NK-92 treated with Interleukin-12 subunit alpha and Interleukin-12 subunit beta, amount 100 ng/mL, for 24 hours (cell line): ENCODE measurements around the gene HEPH.
"Not testable (repeated sequence)": the region's sequence is repeated elsewhere in the genome, so short reads cannot be mapped to it uniquely, and the experiment has no call there.

Source experiments
- DNase-seq: peaks from one replicate; lab custom pipeline; 2025; lab: John Stamatoyannopoulos, UW

Gene HEPH

DNA sequence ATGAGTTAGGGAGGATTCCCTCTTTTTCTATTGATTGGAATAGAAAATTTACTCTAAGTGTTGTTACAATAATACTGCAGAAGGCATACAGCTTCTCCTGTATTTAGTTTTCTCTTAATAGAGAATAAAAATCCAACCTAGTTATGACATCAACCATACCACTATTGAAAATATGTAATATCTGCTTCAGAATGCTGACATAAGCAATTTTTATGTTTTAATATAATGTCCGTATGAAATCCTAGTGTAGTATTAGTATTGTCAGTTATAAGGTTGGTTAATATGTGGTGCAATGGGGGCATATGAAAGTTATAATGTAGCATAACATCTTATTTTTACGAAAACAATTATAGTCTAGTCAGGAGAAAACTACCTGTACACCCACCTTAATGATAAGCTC lies 68.2 kb downstream of the HEPH start:
- no peak for DNase-seq

GRCh38 chrX:66233209-66233608 lies 69.2 kb downstream of the HEPH start:
- DNase-seq: no peak

GRCh38 chrX:66233904-66234303 lies 69.9 kb downstream of the HEPH start:
- not testable (repeated sequence) for DNase-seq

GRCh38 chrX:66255359-66255967 lies 91.4 kb downstream of the HEPH start:
- no peak for DNase-seq

GRCh38 chrX:66262807-66263206 lies 98.8 kb downstream of the HEPH start:
- no peak for DNase-seq
